ENCODE data around the gene RPS6KA1.

- TF ChIP-seq TAF1 (IDR thresholded peaks at IDR 0.05; ENCODE audit: borderline replicate concordance, insufficient read depth, low read length) (no peak), REST (IDR thresholded peaks at IDR 0.05; ENCODE audit: insufficient read depth in 1 of 2, low read depth in 2 of 2, low read length in 2 of 2) (no peak), FOXP2 (optimal IDR thresholded peaks at IDR 0.05; ENCODE audit: borderline replicate concordance, extremely low read depth, extremely low read length, insufficient read depth) (no peak), POLR2AphosphoS5 (IDR thresholded peaks at IDR 0.05; ENCODE audit: low read depth, low read length) (no peak), SIN3A (IDR thresholded peaks at IDR 0.05; ENCODE audit: borderline replicate concordance, insufficient read depth, low read length) (no peak)
These were observed 52.7 kb downstream of the RPS6KA1 start for GRCh38 chr1:26582053-26582835.
